MM.1S (cell line): ENCODE results near the gene CHRNA1.

Experiments
- DNase-seq: peaks from one replicate; pipeline ENCODE4 v3.0.0-alpha.2; 2015
- H2AFZ ChIP-seq: fragments of 300-600 bp; sonication (generic); 2 replicates; pipeline ENCODE4 v1.6.0; 2016; ENCODE audit warnings: antibody characterized with exemption, low read length
- H3F3A ChIP-seq: fragments of 300-600 bp; sonication (generic); 2 replicates; pipeline ENCODE4 v1.6.1; 2016; ENCODE audit warnings: mild to moderate bottlenecking, antibody characterized with exemption, low read length, moderate library complexity, mixed read lengths; ENCODE audit not compliant: insufficient read depth
- H3K27ac ChIP-seq: fragments of 300-600 bp; sonication (generic); 2 replicates; pipeline ENCODE4 v1.5.1; 2016; ENCODE audit warnings: mild to moderate bottlenecking, low read length
- H3K27me3 ChIP-seq: fragments of 300-600 bp; sonication (generic); replicated peaks from 2 replicates; pipeline ENCODE4 v1.6.0; 2016; ENCODE audit warnings: low read length; ENCODE audit not compliant: insufficient read depth
- H3K36me3 ChIP-seq: fragments of 300-600 bp; sonication (generic); replicated peaks from 2 replicates; pipeline ENCODE4 v1.6.1; 2016; ENCODE audit warnings: mild to moderate bottlenecking, low read length, mixed read lengths; ENCODE audit not compliant: insufficient read depth
- H3K4me1 ChIP-seq: fragments of 300-600 bp; sonication (generic); 2 replicates; pipeline ENCODE4 v1.6.1; 2016; ENCODE audit warnings: low read length, mixed read lengths
- H3K4me2 ChIP-seq: fragments of 300-600 bp; sonication (generic); 2 replicates; pipeline ENCODE4 v1.6.0; 2016; ENCODE audit warnings: low read depth, low read length
- H3K4me3 ChIP-seq: fragments of 300-600 bp; sonication (generic); 2 replicates; pipeline ENCODE4 v1.5.1; 2016; ENCODE audit warnings: low read length, mixed read lengths
- H3K79me2 ChIP-seq: fragments of 300-600 bp; sonication (generic); 2 replicates; pipeline ENCODE4 v1.6.1; 2016; ENCODE audit warnings: mixed run types, low read length, mixed read lengths
- H3K9ac ChIP-seq: fragments of 300-600 bp; sonication (generic); 2 replicates; pipeline ENCODE4 v1.6.1; 2016; ENCODE audit warnings: low read length, mixed read lengths
- H3K9me2 ChIP-seq: fragments of 300-600 bp; sonication (generic); replicated peaks from 2 replicates; pipeline ENCODE4 v1.6.1; 2016; ENCODE audit warnings: mild to moderate bottlenecking, low read length, mixed read lengths; ENCODE audit not compliant: insufficient read depth
- H3K9me3 ChIP-seq: fragments of 300-600 bp; sonication (generic); replicated peaks from 2 replicates; pipeline ENCODE4 v1.6.1; 2016; ENCODE audit warnings: mild to moderate bottlenecking, low read length, mixed read lengths; ENCODE audit not compliant: insufficient read depth
- H4K20me1 ChIP-seq: fragments of 300-600 bp; sonication (generic); 2 replicates; pipeline ENCODE4 v1.6.1; 2016; ENCODE audit warnings: mild to moderate bottlenecking, low read length, moderate library complexity, mixed read lengths; ENCODE audit not compliant: insufficient read depth
- CTCF ChIP-seq: fragments of 300-600 bp; sonication (generic); IDR thresholded peaks from 2 replicates; pipeline ENCODE4 v1.5.1; 2016; ENCODE audit warnings: antibody characterized with exemption, low read length, mixed read lengths
- EZH2 ChIP-seq: fragments of 300-600 bp; sonication (generic); optimal IDR thresholded peaks from 2 replicates; pipeline ENCODE3; 2017; ENCODE audit warnings: low read depth, mild to moderate bottlenecking, antibody characterized with exemption, low read length, mixed read lengths
- EZH2phosphoT487 ChIP-seq: fragments of 300-600 bp; sonication (generic); IDR thresholded peaks from 2 replicates; pipeline ENCODE4 v1.6.1; 2018; ENCODE audit warnings: antibody characterized with exemption, low read length

CHRNA1 gene

GRCh38 chr2:174729797-174730697 is 34.2 kb downstream of the CHRNA1 start:
- Histone ChIP-seq H3F3A (no peaks in the 10 kb centered on the region), H3K27me3 (peaks cover 26% of the 10 kb centered on the region), H3K79me2 (no peaks in the 10 kb centered on the region), H3K4me3 (peak overlapping the region; percentile 37), H3K9me3 (no peaks in the 10 kb centered on the region), H3K4me2 (peak overlapping the region; percentile 55), H3K27ac (no peak overlapping the region), H3K36me3 (no peaks in the 10 kb centered on the region), H2AFZ (peak overlapping the region; percentile 23), H3K4me1 (no peaks in the 10 kb centered on the region), H3K9me2 (no peaks in the 10 kb centered on the region), H4K20me1 (no peaks in the 10 kb centered on the region), H3K9ac (no peak overlapping the region)
- no peak for DNase-seq
- TF ChIP-seq EZH2, result no peak
- no peak for TF ChIP-seq CTCF
- TF ChIP-seq EZH2phosphoT487, result no peak

- Histone ChIP-seq H3K4me1 (no peaks in the 10 kb centered on the region), H3K36me3 (no peaks in the 10 kb centered on the region), H3K27ac (no peak overlapping the region), H3F3A (no peaks in the 10 kb centered on the region), H4K20me1 (no peaks in the 10 kb centered on the region), H3K9me2 (no peaks in the 10 kb centered on the region), H3K27me3 (peaks cover 26% of the 10 kb centered on the region), H3K4me2 (no peak overlapping the region), H2AFZ (no peak overlapping the region), H3K9ac (no peak overlapping the region), H3K9me3 (no peaks in the 10 kb centered on the region), H3K4me3 (no peak overlapping the region), H3K79me2 (no peaks in the 10 kb centered on the region)
- TF ChIP-seq CTCF (no peak), EZH2 (no peak), EZH2phosphoT487 (no peak)
- no peak for DNase-seq
Observed at GRCh38 chr2:174728096-174728495, 36.2 kb downstream of the CHRNA1 start.

GRCh38 chr2:174726212-174726611 is 38.1 kb downstream of the CHRNA1 start:
- Histone ChIP-seq H3K9me2 (no peaks in the 10 kb centered on the region), H3K27me3 (peaks cover 26% of the 10 kb centered on the region), H3K9ac (no peak overlapping the region), H2AFZ (no peak overlapping the region), H4K20me1 (no peaks in the 10 kb centered on the region), H3K4me1 (no peaks in the 10 kb centered on the region), H3K4me2 (no peak overlapping the region), H3K79me2 (no peaks in the 10 kb centered on the region), H3K36me3 (no peaks in the 10 kb centered on the region), H3K9me3 (no peaks in the 10 kb centered on the region), H3F3A (no peaks in the 10 kb centered on the region), H3K4me3 (no peak overlapping the region), H3K27ac (no peak overlapping the region)
- no peak for DNase-seq
- TF ChIP-seq EZH2 (no peak), EZH2phosphoT487 (no peak), CTCF (no peak)
